SK-N-SH (cell line): ENCODE results near the gene IGSF11.

Experiments used
- MXI1 ChIP-seq: IDR thresholded peaks from 2 replicates; pipeline ENCODE4 v1.6.1; 2012; ENCODE audit warnings: mild to moderate bottlenecking, low read depth, low read length, improper control_type of control experiment
- POLR2AphosphoS5 ChIP-seq: IDR thresholded peaks from 2 replicates; pipeline ENCODE4 v1.6.1; 2012; ENCODE audit warnings: low read depth, low read length
- RAD21 ChIP-seq: IDR thresholded peaks from 2 replicates; pipeline ENCODE4 v1.6.1; 2012; ENCODE audit warnings: mild to moderate bottlenecking, low read length
- RCOR1 ChIP-seq: fragments of 150-350 bp; IDR thresholded peaks from 2 replicates; pipeline ENCODE4 v1.6.1; 2017; ENCODE audit warnings: antibody characterized with exemption, low read length
- TF ChIP-seq, protein P1 (sequence below): IDR thresholded peaks from 2 replicates; pipeline ENCODE4 v1.6.1; 2012; ENCODE audit warnings: mild to moderate bottlenecking, low read depth, low read length, moderate library complexity

DNA sequence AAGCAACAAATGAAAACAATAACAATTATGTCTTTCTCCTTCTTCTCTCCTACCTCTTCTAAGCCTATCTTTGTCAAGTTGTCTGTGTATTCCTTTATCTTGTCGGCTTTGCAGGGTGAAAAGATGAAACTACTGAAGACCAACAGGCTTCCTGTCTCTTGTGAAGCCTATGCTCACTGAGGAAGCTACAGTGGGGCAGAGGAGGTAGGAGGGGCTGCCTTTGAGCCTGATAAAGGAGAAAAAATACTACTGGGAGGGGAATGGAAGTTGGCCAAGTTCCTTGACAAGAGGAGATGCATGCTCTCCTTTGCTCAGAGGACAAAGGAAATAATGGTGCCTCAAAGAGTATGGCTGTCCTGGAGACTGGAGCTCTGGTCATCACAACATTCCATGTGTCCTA, 92.0 kb downstream of the IGSF11 start:
- TF ChIP-seq POLR2AphosphoS5 = no peak
- TF ChIP-seq MXI1 = no peak
- TF ChIP-seq, protein P1, sequence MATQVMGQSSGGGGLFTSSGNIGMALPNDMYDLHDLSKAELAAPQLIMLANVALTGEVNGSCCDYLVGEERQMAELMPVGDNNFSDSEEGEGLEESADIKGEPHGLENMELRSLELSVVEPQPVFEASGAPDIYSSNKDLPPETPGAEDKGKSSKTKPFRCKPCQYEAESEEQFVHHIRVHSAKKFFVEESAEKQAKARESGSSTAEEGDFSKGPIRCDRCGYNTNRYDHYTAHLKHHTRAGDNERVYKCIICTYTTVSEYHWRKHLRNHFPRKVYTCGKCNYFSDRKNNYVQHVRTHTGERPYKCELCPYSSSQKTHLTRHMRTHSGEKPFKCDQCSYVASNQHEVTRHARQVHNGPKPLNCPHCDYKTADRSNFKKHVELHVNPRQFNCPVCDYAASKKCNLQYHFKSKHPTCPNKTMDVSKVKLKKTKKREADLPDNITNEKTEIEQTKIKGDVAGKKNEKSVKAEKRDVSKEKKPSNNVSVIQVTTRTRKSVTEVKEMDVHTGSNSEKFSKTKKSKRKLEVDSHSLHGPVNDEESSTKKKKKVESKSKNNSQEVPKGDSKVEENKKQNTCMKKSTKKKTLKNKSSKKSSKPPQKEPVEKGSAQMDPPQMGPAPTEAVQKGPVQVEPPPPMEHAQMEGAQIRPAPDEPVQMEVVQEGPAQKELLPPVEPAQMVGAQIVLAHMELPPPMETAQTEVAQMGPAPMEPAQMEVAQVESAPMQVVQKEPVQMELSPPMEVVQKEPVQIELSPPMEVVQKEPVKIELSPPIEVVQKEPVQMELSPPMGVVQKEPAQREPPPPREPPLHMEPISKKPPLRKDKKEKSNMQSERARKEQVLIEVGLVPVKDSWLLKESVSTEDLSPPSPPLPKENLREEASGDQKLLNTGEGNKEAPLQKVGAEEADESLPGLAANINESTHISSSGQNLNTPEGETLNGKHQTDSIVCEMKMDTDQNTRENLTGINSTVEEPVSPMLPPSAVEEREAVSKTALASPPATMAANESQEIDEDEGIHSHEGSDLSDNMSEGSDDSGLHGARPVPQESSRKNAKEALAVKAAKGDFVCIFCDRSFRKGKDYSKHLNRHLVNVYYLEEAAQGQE = no peak
- no peak for TF ChIP-seq RAD21
- no peak for TF ChIP-seq RCOR1
